ENCODE results near the gene KCNK3.

Gene KCNK3

DNA sequence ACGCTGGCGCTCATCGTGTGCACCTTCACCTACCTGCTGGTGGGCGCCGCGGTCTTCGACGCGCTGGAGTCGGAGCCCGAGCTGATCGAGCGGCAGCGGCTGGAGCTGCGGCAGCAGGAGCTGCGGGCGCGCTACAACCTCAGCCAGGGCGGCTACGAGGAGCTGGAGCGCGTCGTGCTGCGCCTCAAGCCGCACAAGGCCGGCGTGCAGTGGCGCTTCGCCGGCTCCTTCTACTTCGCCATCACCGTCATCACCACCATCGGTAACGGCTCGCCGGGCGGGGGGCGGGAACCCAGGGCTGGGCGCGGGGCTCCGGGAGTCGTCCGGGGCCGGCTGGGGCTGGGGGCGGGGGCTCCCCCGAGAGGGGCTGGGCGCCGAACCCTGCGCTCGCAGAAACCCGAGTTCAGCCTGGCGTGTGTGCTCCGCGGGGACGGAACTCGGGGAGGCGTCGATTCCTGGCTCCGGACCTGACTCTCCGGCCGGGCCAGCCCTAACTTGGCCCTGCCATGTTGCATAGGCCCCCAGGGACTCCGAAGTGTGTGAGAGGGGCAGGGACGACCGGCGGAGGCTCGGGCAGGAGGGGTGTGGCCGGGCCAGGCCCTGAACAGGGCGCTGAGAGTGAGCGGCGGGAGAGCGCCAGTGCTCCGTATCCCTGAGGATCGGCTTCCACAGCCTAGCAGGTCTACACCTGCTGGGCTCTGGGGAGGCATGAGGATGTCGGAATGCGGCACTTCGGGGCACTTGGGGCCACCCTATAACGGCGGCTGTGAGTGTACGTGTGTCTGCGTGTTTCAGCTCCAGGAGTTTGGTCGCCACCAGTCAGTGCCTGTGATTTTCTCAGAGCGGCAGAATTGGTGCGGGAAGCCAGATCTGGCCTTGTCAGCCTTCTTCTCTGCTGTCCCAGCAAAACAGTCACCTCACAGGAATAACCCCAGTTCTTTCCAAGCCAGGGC, 651 bp downstream of the KCNK3 start:
- no peak for DNase-seq

DNA sequence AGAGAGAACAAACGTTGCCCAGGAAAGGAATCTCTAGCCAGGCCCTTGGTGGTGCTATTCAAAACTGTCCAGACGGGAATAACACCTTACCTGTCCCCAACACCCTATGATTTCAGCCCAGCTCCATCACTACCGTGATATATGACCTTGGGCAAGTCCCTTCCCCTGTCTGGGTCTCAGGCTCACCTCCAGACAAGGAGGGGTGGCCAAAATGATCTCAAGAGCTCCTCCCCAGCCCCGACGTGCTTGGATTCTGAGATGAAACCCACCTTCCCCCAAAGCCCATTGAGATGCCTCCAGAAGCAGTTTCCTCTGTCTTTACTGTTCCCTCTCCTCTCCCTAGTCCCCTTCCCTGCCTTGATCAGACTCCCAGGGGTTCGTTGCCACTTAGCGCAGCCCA, 1.5 kb downstream of the KCNK3 start:
- DNase-seq = no peak

DNA sequence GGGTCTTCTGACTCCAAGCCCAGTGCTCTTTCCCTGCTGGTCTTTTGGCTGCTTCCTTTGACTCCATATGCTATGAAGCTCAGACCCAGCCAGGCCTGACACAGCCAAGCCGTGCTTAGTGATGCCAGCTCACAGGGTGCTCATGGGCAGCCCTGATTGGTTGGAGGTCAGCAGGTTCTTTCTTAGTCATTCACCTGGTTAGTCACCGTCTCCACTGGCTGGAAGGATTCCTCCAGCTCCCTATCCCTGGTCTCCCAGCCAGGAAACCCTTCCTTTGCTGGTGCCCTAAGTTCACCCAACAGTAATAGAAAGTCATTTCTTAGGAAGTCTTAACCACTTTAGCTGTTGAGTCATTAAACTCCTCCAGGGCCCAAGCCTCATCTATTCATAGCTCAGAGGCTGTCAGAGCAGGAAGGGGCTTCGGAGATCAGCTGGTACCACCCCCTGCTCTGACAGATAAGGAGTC, 3.9 kb downstream of the KCNK3 start:
- DNase-seq = no peak

DNA sequence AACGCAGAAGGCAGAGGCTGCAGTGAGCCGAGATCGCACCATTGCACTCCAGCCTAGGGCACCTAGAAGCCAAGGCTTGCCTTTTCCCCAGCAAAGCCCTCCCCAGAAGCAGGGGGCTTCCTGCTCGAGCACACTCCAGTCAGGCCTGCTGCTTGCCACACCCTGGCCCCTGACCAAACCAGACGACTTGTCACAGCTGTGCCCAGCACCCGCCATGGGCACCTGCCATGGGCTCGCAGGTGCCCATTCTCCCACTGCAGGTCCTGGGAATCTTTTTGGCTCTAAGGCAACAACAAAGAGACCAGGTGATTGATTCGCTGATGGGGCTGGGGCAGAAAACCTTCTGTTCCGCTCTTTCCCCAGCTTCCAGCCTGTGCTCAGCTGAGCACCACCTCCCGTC, 4.9 kb downstream of the KCNK3 start:
- no peak for DNase-seq

DNA sequence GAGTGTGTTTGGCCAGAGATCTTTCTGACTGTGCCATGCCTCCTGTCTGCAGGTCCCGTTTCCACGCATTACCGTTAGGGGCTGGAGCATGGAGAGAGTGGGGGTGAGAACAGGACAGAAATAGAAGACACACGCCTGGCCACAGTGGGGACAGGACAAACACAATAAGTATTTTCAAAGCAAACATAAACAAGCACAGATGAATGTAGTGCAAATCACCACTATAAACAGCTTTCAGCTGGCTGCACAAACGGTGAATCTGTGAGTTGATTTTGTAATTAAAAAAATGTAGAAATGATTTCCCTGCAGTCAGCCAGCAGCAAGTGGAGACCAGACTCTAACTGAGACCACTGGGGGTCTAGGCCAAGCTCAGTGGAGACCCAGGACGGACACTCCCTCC, 6.8 kb downstream of the KCNK3 start:
- no peak for DNase-seq

DNA sequence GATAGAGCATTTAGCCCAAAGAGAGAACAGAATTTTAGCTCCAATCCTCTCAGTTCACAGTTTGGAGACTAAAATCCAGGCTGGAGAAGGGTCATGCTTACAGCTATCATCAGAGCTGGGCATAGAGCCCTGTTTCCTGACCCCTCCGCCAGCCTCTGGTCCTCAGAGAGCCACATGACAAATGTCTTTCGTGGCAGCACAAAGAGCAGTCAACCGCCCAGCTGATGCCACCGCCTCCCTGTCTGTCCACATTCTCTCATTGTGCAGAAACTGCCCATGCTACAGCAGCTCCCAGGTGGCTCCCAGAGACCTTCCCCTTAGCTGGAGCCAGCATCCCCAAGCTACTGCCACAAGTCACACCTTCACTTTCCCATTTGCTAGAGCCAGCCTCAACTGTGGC, 7.6 kb downstream of the KCNK3 start:
- no peak for DNase-seq

DNA sequence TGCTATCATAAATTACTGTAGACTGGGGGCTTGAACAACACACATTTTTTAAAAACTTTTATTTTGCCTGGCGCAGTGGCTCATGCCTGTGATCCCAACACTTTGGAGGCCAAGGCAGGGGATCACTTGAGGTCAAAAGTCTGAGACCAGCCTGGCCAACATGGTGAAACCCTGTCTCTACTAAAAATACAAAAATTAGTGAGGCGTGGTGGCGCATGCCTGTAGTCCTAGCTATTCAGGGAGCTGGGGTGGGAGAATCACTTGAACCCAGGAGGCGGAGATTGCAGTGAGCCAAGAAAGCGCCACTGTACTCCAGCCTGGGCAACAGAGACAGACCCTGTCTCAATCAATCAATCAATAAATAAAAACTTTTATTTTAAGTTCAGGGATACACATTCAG, 9.1 kb downstream of the KCNK3 start:
- DNase-seq = no peak

DNA sequence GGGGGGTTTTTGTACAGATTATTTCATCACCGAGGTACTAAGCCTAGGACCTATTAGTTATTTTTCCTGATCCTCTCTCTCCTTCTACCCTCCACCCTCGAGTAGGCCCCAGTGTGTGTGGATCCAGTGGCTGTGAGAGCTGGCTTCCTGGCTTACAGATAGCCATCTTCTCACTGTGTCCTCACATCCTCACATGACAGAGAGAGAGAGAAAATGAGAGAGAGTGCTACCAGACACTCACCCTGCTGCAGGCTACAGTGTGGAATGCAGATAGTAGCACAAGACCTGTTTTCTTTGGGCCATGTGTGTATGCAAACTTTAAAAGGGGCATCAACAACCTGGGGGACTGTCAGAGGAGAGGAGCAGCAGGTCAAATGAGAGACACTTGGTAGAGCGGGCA, 9.5 kb downstream of the KCNK3 start:
- DNase-seq = no peak

DNA sequence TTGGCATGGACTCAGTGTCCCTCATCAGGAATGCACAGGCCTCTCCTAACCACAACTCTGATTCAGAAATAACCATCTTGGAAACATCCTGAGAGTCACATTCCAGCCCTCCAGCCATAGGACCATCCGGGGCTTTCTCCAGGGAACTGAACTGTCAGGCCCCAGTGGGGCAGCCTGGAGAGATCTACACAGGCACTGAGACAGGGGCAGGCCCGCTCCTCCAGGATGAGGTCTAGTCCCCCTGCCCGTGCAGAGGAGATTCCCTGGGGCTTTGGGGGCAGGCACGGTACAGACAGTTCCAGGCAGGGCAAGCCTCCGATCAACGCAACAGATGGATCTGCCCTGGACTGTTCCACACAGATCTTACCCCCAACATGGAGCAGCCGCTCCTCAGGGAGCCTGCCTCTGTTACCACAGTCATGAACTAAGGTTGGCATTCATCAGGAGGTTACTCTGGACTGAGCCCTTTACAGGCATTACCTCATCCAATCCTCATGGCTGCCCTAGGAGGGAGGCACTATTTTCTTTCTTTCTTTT, 12.0 kb downstream of the KCNK3 start:
- DNase-seq = no peak

DNA sequence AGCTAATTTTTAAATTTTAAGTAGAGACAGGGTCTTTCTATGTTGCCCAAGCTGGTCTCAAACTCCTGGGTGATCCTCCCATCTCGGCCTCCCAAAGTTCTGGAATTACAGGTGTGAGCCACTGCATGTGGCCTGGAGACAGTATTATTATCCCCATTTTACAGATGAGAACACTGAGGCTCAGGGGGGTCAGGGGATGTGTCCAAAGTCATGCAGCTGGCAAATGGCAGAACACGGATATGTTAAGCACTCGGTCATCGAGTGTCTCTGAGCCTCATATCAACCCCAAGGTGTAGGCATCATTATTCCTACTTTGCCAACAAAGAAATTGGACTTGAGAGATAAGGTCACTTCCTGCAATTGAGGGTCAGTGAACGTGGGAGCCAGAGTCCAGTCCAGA, 12.6 kb downstream of the KCNK3 start:
- DNase-seq = no peak

DNA sequence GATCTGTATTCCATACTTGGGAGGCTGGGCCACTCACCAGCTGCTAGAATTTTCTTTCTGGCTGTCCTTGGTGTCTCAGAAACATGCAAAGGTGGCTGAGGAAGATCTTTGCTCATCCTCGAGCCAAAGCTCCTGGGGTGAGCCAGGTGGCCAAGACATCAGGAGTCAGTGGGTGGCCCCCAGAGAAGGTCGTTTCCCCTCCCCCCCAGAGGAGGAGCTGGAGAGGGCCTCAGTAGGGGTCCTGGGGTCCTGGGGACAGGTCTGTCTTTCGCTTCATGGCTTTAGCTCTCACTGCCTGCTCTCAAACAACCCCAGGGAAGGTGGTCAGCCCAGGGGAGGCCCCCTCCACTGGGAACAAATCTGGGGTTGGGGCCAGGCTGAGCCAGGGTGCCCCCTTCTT, 13.6 kb downstream of the KCNK3 start:
- DNase-seq = no peak

DNA sequence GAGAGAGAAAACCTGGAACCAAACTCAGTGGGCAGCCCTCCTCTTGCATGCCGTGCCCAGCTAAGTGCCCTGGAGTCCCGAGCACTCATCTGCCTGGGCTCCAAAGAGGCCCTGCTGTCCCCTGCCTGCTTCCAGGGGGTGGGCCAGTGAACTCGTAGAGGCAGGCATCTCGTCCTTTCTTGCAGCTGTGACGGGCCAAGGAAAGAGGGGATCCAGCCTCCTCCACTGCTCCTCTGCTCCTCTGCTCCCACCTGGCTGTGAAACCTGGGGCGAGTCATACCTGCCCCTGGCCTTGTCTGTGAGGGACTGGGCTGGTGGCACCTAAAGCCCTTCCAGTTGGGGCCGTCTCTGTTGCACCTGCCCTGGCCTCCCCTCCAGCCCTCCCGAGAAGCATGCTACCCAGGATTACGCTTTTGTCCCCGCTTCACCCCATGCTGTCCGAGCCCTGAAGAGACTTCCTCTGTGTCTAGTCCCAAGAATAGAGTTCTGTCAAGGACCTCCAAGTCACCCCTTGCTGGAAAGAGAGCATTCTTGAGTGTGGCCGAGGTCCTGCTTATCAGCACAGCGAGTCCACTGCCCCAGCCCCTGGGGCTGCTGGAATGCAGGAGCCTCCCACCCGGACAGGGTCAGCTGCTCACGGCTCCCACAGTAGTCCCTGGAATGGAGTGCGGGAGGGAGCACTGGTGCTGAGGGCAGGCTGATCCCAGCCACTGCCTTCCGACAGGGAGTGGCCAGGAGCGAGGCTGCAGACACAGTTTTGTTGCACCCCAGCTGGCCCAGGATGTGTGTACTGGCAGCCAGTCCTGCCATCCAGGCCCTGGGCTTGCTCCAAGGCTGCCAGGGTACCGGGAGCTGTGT, 14.3 kb downstream of the KCNK3 start:
- DNase-seq = no peak

DNA sequence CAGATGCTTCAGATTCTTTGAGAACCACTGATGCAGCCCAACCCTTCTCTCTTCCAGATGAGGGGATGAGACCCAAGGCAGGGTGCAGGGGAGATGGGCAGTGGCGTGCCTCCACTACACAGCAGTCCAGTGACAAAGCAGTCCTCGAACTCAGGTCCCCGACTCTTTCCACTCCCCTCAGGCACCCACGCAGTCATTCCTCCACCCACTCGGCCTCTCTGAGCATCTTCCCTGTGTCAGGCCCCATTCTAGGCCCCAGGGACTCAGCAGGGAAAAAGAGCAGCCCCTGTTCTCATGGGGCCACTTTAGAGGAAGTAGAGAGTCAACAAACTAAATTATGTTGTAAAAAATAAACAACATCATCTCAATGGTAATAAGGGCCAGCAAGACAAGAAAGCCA, 15.2 kb downstream of the KCNK3 start:
- no peak for DNase-seq

DNA sequence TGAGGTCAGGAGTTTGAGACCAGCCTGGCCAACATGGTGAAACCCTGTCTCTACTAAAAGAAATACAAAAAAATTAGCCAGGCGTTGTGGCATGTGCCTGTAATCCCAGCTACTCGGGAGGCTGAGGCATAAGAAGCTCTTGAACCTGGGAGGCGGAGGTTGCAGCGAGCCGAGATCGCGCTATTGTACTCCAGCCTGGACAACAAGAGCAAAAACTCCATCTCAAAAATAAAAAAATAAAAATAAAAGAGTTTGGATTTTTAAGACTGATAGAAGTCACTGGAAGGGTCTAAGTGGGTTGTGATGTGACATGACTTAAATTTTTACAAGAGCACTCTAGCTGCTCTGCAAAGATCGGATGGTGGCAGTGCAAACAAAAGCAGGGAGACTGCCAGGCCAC, 15.9 kb downstream of the KCNK3 start:
- no peak for DNase-seq

DNA sequence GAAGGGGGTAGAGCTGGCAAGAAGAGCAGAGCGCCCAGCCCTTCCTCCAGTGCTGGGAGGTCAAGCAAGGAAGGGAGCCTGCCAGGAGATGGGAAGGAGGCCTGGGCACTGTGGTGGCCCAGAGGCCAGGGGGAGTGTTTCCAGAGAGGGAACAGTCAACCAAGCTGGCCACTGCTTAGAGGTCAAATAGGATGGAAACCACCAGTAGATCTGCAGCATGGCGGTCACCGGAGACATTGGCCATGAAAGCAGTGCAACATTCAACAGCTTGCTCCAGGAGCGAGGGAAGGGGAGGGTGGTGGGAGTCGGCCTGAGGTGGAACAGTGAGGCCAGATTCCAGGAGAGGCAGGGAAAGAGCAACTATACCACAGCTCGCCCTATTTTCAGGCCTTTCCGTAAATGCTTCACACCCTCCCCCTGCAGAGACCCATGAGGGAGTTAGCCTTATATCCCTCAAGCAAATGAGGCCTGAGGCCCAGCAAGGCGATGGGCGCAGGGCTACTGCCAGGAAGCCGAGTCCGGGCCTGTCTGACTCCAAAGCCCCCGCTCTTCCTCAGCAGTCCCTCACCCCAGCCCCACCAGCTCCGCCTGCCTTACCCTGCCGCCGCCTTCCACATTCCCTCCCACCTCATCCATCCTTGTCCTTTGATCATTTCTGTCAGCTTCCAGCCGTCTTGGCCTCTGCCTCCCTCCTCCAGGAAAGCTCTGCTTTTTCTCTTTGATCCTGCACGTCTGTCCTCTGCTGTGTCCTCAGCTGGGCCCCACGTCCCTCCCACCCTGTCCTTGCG, 17.0 kb downstream of the KCNK3 start:
- no peak for DNase-seq

DNA sequence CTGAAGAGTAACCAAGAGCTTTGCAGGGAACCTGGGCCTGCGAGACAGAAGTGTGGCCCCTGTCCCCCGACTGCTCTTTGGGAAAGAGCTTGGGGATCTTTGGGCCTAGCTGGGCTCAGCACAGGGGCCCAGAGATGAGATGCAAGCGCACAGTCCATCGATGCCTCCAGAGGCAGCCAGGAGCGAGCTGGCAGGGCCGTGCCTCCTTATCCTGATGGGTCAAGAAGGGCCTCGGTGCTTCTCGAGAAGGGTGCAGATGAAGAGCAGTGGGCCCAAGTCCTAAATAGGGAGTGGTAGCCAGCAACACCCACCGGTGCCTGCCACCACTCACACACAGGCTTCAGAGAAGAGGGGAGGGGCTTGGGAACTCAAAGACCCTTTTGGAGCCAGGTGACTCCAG, 17.6 kb downstream of the KCNK3 start:
- DNase-seq = no peak

DNA sequence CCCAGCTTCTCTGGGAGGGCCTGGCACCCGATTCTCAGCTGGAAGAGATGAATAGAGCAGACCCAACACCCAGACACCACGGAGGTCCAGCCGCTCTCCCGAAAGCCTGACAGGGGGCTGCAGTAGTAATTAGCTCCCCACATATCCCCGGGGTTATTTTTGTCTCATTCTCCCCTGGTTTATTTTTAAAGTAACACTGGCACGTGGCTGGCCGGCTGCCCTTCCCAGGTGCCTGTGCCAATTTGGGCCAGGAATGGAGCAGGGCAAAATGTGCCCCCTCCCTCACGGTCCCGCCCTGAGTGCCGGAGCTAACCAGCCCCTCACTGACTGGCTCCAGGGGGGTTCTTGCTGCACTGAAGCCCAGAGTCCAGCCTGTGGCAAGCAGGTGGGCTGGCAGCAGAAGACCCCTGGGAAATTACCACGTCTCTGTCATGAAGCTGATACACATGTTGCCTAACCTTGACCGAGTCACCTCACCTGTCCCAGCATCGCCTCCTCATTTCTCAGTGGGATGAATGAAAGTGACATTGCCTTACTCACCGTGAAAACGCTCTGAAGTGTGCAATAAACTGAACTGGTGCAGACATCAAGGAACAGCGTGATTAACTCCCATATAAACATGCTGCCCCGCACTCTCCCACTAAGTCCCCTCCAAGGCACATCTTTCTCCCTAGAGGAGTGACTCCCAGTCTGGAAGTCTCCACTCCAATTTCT, 18.4 kb downstream of the KCNK3 start:
- no peak for DNase-seq

DNA sequence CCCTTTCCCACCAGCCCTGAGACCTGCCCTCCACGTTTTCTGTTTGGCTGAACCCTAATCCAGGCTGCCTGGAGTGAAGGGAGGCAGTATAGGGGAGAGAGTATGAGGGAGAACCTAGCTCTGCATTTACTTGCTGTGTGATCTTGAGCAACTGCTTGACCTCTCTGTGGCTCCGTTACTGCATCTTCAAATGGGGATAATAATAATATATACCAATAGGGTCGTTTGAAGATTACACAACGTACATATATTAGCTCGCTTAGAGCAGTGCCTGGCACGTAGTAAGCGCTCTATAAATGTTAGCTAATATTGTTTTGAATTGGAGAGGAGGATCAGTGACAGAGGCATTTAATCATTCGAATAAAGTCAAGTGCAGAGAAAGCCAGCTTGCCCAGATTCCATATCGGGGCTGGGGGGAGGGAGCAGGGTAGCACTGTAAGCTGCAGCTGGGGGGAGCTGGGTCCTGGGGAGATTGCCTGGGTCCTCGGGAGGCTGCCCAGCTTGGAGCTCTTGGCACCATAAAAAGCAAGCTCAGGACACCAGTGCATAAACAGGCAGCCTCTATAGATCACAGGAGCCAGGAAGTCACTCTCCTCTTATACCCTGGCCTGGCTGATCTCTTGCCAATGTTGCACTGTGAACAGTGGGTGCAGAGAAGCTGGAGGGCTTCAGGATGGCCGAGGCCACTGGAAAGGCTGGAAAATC, 19.1 kb downstream of the KCNK3 start:
- no peak for DNase-seq

DNA sequence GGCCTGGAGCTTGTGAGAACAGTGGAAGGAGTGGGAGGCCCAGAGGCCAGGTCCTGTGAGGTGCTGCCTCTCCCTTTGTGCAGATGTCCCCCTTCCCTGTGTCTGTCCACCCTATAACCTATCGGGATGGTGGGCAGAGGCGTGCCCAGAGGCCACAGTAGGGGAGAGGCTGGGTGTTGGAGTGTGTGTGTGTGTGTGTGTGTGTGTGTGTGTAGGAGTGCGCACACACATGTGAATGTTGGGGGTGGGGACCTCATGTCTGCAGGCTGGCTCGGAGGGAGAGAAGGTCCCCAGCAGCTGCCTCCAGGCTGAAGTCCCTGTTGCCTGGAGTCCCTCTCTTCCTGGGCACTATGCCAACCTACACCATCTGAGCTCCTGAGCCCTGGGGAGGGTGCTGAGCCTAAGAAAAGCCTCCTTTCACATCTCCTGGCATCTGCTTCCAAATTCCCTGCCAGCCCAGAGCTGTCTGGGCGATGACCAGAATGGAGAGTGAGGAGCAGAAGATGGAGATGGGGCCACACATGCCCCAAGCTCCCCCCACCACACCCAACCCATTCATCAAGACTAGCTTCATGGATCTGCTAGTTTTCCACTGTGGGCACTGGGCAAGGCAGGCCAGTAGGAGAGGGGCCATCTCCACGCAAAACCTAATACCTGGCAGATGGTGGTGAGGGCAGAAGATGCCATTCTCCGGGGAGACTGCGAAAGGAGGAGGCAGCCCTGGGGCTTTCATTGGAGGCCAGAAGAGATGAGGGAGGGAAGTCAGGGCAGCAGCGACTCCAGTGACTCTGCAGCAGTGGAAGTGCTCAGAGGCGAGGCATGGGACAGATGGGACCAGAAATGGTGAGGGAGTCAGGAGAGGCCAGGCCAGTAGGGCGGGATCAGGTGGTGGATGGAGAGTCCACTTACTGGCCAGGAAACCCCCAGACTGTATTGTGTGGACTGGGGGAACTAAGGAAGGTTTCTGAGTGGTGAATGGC, 20.3 kb downstream of the KCNK3 start:
- DNase-seq = no peak
